ENCODE results near the gene PCSK6.

DNA sequence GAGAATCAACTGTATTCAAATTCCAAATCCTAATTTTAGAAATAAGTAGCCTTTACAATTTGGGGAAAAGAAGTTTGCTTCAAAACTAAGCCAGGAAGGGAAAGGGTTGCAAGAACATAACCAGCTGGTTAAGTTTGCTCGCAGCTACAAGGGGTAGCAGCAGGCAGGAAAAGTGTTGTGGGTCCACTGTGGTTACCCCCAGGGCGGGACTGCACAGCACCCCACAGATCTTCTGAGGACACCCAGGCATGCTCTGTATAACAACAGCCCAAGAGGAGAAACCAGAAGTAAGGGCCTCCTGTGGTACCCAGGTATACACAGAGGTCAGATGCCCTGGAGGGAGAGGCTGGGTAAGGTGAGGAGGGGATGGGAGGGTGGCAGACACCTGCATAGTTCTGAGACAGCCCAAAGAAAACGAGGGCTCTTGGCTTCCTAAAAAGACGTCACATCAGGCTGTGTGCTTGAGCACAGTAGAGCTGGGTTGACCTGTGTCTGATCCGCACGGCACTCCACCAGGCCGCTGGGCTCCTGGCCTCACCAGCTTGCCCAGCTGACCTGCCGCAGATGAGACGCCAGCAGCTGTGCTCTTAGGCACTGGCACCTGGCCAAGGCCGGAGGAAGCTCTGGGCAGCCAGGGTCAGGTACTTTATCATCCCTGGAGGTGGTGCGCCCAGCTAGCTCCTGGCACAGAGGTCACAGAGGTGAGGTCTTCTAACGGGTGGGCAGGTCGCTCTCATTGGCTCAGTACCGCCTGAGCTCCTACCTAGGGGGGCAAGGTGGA, 112.7 kb downstream of the PCSK6 start:
- TF ChIP-seq TAF1 (IDR thresholded peaks at IDR 0.05; ENCODE audit: low read depth) (no peak), MAX (IDR thresholded peaks at IDR 0.05) (no peak), RAD21 (IDR thresholded peaks at IDR 0.05; ENCODE audit: low read depth) (no peak), FOXM1 (IDR thresholded peaks at IDR 0.05; ENCODE audit: borderline replicate concordance, low read depth) (no peak), EP300 (IDR thresholded peaks at IDR 0.05; ENCODE audit: borderline replicate concordance) (no peak), CEBPB (IDR thresholded peaks at IDR 0.05) (no peak), NFIC (IDR thresholded peaks at IDR 0.05) (no peak)

All from Ishikawa (cell line).